Panc1 (cell line): Measurements from ENCODE around the gene CLCN4. TPM values are rescaled to one million over a fixed set of nuclear protein-coding genes. Genes with fewer than 3 reads are reported as not detected.

ENCODE experiments used
- ATAC-seq: fragments of 200-7000 bp; cut with Tn5 transposase; 2 replicates; pipeline ENCODE4 v1.9.1; 2020; ENCODE audit warnings: mild to moderate bottlenecking, moderate library complexity
- BruUV-seq: library from RNA; stranded (reverse); fragments of 400-500 nt; replicated peaks from 2 replicates; lab custom pipeline; 2021; lab: Mats Ljungman, UMichigan
- CTCF ChIA-PET: fragments of 300-600 bp; sonication (Branson Sonifier 250); formaldehyde crosslinking; loops from one replicate; lab custom pipeline; 2022; ENCODE audit warnings: antibody characterized with exemption; lab: Charles Lee
- POLR2A ChIA-PET: fragments of 300-600 bp; sonication (Branson Sonifier 250); formaldehyde crosslinking; loops from one replicate; lab custom pipeline; 2022; ENCODE audit warnings: antibody characterized with exemption; lab: Charles Lee
- DNase-seq: peaks from one replicate; pipeline ENCODE4 v3.0.0-alpha.2; 2010; ENCODE audit warnings: low read depth, low spot score
- H3K27ac ChIP-seq: 2 replicates; pipeline ENCODE4 v1.5.1; 2011; ENCODE audit warnings: mild to moderate bottlenecking, low read length, inconsistent platforms
- H3K27me3 ChIP-seq: fragments of 200-500 bp; sonication (Bioruptor generic); 2 replicates; pipeline ENCODE4 v1.6.0; 2014; ENCODE audit warnings: low read length, inconsistent platforms; ENCODE audit not compliant: control insufficient read depth, insufficient read depth
- H3K36me3 ChIP-seq: fragments of 200-500 bp; sonication (Bioruptor generic); 2 replicates; pipeline ENCODE4 v1.5.1; 2014; ENCODE audit warnings: inconsistent platforms, mild to moderate bottlenecking, low read length, moderate library complexity; ENCODE audit not compliant: control insufficient read depth, insufficient read depth
- H3K4me1 ChIP-seq: 2 replicates; pipeline ENCODE4 v1.5.1; 2011; ENCODE audit warnings: inconsistent platforms, mild to moderate bottlenecking, low read length, moderate library complexity; ENCODE audit not compliant: control insufficient read depth, insufficient read depth
- H3K4me3 ChIP-seq, 2 experiments: 2 replicates each; pipeline ENCODE4 v1.5.1; 2011 to 2012; ENCODE audit warnings: low read depth in 2 of 2, low read length in 2 of 2, mild to moderate bottlenecking in 2 of 2, inconsistent platforms in 1 of 2, moderate library complexity in 1 of 2
- H3K9me3 ChIP-seq: fragments of 200-500 bp; sonication (Bioruptor generic); 2 replicates; pipeline ENCODE4 v1.5.1; 2014; ENCODE audit warnings: low read depth, mild to moderate bottlenecking, inconsistent platforms, low read length, moderate library complexity; ENCODE audit not compliant: control insufficient read depth, insufficient read depth
- POLR2AphosphoS5 ChIP-seq: IDR thresholded peaks from 2 replicates; pipeline ENCODE4 v1.6.1; 2012; ENCODE audit warnings: mild to moderate bottlenecking, low read depth, low read length, moderate library complexity
- SIN3A ChIP-seq: IDR thresholded peaks from 2 replicates; pipeline ENCODE4 v1.6.1; 2012; ENCODE audit warnings: low read depth, mild to moderate bottlenecking, low read length, moderate library complexity, borderline replicate concordance; ENCODE audit not compliant: insufficient read depth
- TCF7L2 ChIP-seq: IDR thresholded peaks from 2 replicates; pipeline ENCODE4 v1.6.1; 2011; ENCODE audit warnings: mild to moderate bottlenecking, low read depth, low read length, inconsistent platforms
- in situ Hi-C: cut with HindIII; loops from 2 replicates; pipeline ENCODE4 v1.10.0; 2016; ENCODE audit warnings: low sequenced_read_pairs, low pct_unique_long_range_greater_than_20kb
- intact Hi-C: fragments of 100-400 bp; cut with micrococcal nuclease; formaldehyde crosslinking; loops from one replicate; pipeline ENCODE4 v1.10.0; 2022; ENCODE audit not compliant: unreplicated experiment
- total RNA-seq: library from RNA; stranded (reverse); gene quantifications from one replicate; pipeline ENCODE4 v1.2.1, GENCODE V29; 2021; ENCODE audit not compliant: unreplicated experiment
- TF ChIP-seq, protein P1 (sequence below): fragments of 450-650 bp; IDR thresholded peaks from 2 replicates; pipeline ENCODE4 v1.5.1; 2017; ENCODE audit warnings: mild to moderate bottlenecking
- TF ChIP-seq, protein P2 (sequence below), 2 experiments: IDR thresholded peaks; 2 replicates each; pipeline ENCODE4 v1.6.1; 2011 to 2012; ENCODE audit warnings: low read depth in 2 of 2, control low read depth in 1 of 2, low read length in 1 of 2, mild to moderate bottlenecking in 1 of 2, moderate library complexity in 1 of 2; ENCODE audit not compliant: insufficient read depth in 1 of 2

CLCN4 gene
- total RNA-seq, 1 experiment from 2014 or later: 2.5 TPM

DNA sequence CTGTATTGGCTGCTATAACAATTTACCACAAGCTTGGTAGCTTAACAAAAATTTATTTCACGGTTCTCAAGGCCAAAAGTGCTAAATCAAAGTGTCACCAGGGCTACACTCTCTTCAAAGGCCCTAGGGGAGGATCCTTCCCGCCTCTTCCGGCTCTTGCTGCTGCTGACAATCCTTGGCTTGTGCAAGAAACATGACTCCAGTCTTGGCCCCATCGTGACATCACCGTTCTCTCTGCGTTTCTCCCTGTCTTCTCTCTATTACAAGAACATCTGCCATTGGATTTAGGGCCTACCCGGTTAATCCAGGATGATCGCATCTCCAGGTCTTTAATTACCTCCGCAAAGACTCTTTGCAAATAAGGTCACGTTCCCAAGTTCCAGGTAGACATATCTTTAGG lies 10.4 kb upstream of the CLCN4 start:
- intact Hi-C loops: no loop called here
- no peaks in the 10 kb centered on the region for H3K36me3 ChIP-seq
- no peak for TF ChIP-seq TCF7L2
- TF ChIP-seq, protein P1, sequence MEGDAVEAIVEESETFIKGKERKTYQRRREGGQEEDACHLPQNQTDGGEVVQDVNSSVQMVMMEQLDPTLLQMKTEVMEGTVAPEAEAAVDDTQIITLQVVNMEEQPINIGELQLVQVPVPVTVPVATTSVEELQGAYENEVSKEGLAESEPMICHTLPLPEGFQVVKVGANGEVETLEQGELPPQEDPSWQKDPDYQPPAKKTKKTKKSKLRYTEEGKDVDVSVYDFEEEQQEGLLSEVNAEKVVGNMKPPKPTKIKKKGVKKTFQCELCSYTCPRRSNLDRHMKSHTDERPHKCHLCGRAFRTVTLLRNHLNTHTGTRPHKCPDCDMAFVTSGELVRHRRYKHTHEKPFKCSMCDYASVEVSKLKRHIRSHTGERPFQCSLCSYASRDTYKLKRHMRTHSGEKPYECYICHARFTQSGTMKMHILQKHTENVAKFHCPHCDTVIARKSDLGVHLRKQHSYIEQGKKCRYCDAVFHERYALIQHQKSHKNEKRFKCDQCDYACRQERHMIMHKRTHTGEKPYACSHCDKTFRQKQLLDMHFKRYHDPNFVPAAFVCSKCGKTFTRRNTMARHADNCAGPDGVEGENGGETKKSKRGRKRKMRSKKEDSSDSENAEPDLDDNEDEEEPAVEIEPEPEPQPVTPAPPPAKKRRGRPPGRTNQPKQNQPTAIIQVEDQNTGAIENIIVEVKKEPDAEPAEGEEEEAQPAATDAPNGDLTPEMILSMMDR: no peak
- TF ChIP-seq POLR2AphosphoS5: no peak
- TF ChIP-seq SIN3A: no peak
- TF ChIP-seq, protein P2, sequence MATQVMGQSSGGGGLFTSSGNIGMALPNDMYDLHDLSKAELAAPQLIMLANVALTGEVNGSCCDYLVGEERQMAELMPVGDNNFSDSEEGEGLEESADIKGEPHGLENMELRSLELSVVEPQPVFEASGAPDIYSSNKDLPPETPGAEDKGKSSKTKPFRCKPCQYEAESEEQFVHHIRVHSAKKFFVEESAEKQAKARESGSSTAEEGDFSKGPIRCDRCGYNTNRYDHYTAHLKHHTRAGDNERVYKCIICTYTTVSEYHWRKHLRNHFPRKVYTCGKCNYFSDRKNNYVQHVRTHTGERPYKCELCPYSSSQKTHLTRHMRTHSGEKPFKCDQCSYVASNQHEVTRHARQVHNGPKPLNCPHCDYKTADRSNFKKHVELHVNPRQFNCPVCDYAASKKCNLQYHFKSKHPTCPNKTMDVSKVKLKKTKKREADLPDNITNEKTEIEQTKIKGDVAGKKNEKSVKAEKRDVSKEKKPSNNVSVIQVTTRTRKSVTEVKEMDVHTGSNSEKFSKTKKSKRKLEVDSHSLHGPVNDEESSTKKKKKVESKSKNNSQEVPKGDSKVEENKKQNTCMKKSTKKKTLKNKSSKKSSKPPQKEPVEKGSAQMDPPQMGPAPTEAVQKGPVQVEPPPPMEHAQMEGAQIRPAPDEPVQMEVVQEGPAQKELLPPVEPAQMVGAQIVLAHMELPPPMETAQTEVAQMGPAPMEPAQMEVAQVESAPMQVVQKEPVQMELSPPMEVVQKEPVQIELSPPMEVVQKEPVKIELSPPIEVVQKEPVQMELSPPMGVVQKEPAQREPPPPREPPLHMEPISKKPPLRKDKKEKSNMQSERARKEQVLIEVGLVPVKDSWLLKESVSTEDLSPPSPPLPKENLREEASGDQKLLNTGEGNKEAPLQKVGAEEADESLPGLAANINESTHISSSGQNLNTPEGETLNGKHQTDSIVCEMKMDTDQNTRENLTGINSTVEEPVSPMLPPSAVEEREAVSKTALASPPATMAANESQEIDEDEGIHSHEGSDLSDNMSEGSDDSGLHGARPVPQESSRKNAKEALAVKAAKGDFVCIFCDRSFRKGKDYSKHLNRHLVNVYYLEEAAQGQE (IDR thresholded peaks at IDR 0.05; ENCODE audit: insufficient read depth in 1 of 2, low read depth in 2 of 2, low read length in 1 of 2): no peak
- in situ Hi-C loops: no loop called here
- H3K27ac ChIP-seq: no peak overlapping the region
- no peaks in the 10 kb centered on the region for H3K9me3 ChIP-seq
- H3K27me3 ChIP-seq: no peaks in the 10 kb centered on the region
- H3K4me3 ChIP-seq: no peak overlapping the region
- BruUV-seq: no TSS peak
- no peak for DNase-seq
- ChIA-PET POLR2A (no interaction called here), CTCF (no interaction called here)
- ATAC-seq: no peak
- H3K4me1 ChIP-seq: no peaks in the 10 kb centered on the region

DNA sequence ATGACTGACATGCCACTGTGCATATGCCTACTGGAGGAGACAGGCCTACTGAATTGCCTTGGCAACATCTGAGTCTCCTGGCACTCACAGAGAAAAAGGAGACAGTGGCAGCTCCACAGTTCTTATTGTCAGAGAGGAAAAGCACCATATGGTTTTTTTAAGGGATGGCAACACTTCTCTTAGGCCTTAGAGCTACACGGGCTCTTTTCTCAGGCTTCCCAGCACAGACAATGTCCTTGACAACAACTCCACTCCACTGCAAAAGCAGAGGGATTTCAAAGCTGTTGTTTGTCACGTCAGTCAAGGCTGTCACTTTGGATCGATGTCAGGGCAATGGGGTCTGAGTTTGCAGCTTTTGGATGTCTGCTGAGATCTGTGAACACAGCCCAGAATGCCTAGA lies 4.7 kb upstream of the CLCN4 start:
- Histone ChIP-seq H3K36me3 (no peaks in the 10 kb centered on the region), H3K27me3 (no peaks in the 10 kb centered on the region), H3K9me3 (no peaks in the 10 kb centered on the region), H3K4me3 (no peak overlapping the region), H3K27ac (no peak overlapping the region), H3K4me1 (no peaks in the 10 kb centered on the region)
- in situ Hi-C loops: no loop called here
- no peak for ATAC-seq
- no peak for DNase-seq
- TF ChIP-seq SIN3A (no peak), POLR2AphosphoS5 (no peak), TCF7L2 (no peak)
- TF ChIP-seq, protein P1: no peak
- TF ChIP-seq, protein P2 (IDR thresholded peaks at IDR 0.05; ENCODE audit: insufficient read depth in 1 of 2, low read depth in 2 of 2, low read length in 1 of 2): no peak
- CTCF ChIA-PET: no interaction called here
- POLR2A ChIA-PET: no interaction called here
- BruUV-seq: no TSS peak
- intact Hi-C loops: no loop called here
